Natural killer cell (primary cell): Measurements from ENCODE around the gene SNTN. TPM values are rescaled to one million over a fixed set of nuclear protein-coding genes. Genes with fewer than 3 reads are reported as not detected.

Experiments used
- ATAC-seq, 3 donors: fragments of 150-1000 bp in 2 of 3; fragments of 200-7000 bp in 1 of 3; cut with Tn5 transposase; 1 replicate in 1 of 3; 2 replicates in 2 of 3; pipeline ENCODE4 v1.10.0; 2021; ENCODE audit warnings: mild to moderate bottlenecking in 2 of 3, moderate library complexity in 2 of 3
- DNase-seq, 2 donors: peaks; one replicate each; pipeline versions ENCODE4 v3.0.0 to v3.0.0-alpha.2; 2013 to 2021; ENCODE audit warnings: mixed read lengths in 1 of 2
- H3K27ac ChIP-seq: one replicate; pipeline ENCODE4 v1.5.1; 2013; ENCODE audit warnings: mild to moderate bottlenecking, low read length
- H3K27me3 ChIP-seq: one replicate; pipeline ENCODE4 v1.6.1; 2013; ENCODE audit warnings: low read length; ENCODE audit not compliant: control insufficient read depth, insufficient read depth
- H3K36me3 ChIP-seq: one replicate; pipeline ENCODE4 v1.6.1; 2013; ENCODE audit warnings: low read length; ENCODE audit not compliant: control insufficient read depth, insufficient read depth
- H3K4me1 ChIP-seq: one replicate; pipeline ENCODE4 v1.6.1; 2013; ENCODE audit warnings: low read length; ENCODE audit not compliant: control insufficient read depth, insufficient read depth
- H3K4me3 ChIP-seq: one replicate; pipeline ENCODE4 v1.5.1; 2013; ENCODE audit warnings: low read length
- H3K9me3 ChIP-seq: one replicate; pipeline ENCODE4 v1.6.1; 2013; ENCODE audit warnings: low read length; ENCODE audit not compliant: control insufficient read depth, insufficient read depth
- H3K27ac Mint-ChIP-seq, 2 donors: one replicate each; pipeline ENCODE4 v1.8.0; 2022; ENCODE audit warnings: mild to moderate bottlenecking in 2 of 2, mixed read lengths in 2 of 2, moderate library complexity in 1 of 2
- H3K27me3 Mint-ChIP-seq, 2 donors: one replicate each; pipeline ENCODE4 v1.8.0; 2022; ENCODE audit warnings: low read depth in 2 of 2, mixed read lengths in 2 of 2
- H3K36me3 Mint-ChIP-seq: one replicate; pipeline ENCODE4 v1.8.0; 2022; ENCODE audit warnings: mixed read lengths
- H3K4me1 Mint-ChIP-seq, 2 donors: one replicate each; pipeline ENCODE4 v1.8.0; 2022; ENCODE audit warnings: mixed read lengths in 2 of 2
- H3K4me3 Mint-ChIP-seq: one replicate; pipeline ENCODE4 v1.8.0; 2022; ENCODE audit warnings: mild to moderate bottlenecking, moderate library complexity, mixed read lengths
- H3K9me3 Mint-ChIP-seq, 2 donors: one replicate each; pipeline ENCODE4 v1.8.0; 2022; ENCODE audit warnings: mixed read lengths in 2 of 2
- WGBS: methylation state at CpG from one replicate; pipeline ENCODE4 v1.1.7; 2013; ENCODE audit warnings: missing lambda C conversion rate; ENCODE audit not compliant: insufficient coverage; 5-methylcytosine and 5-hydroxymethylcytosine counted together
- intact Hi-C: fragments of 100-400 bp; cut with micrococcal nuclease; formaldehyde crosslinking; loops from one replicate; pipeline ENCODE4 v1.14.2; 2022
- total RNA-seq, 4 donors: library from RNA; stranded (reverse); fragments of 120-200 nt in 1 of 4; gene quantifications; one replicate each; pipeline versions ENCODE4 v1.2.3 to v1.2.4, GENCODE V29; 2013 to 2022
- TF ChIP-seq, protein P1 (sequence below): fragments of 200-600 bp; IDR thresholded peaks from one replicate; pipeline ENCODE4 v1.8.0; 2022; ENCODE audit warnings: antibody characterized with exemption

The SNTN gene
- total RNA-seq, 3 donors from 2014 or later (not counting 1 experiment from before 2014, with no cell fraction given), result not detected

DNA sequence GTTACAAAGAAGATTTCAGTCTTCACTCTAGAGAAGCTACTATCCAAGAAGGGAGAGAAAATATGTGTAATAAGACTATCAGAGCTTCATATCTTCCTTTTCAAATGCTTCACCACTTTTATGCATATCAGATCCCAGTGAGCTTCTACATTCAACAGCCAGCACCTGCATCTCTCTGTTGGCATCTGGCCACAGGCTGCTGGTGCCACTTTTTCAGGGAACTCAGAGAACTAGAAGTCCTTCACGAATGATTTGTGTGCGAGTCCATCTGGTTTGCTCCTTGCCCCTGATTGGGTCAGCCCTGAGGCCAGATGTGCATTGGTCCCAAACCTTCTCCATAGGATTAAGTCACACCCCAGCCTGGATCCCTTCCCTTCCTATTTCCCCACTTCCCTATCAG, 22.1 kb downstream of the SNTN start:
- intact Hi-C loops, result no loop called here
- Histone ChIP-seq H3K27me3 (no peaks in the 10 kb centered on the region), H3K36me3 (no peaks in the 10 kb centered on the region), H3K9me3 (no peaks in the 10 kb centered on the region), H3K27ac (no peak overlapping the region), H3K4me1 (no peaks in the 10 kb centered on the region), H3K4me3 (no peak overlapping the region)
- 83% methylated on average over 2 of the region's 2 CpGs for WGBS
- H3K4me1 Mint-ChIP-seq, result no peaks in the 10 kb centered on the region
- TF ChIP-seq, protein P1, sequence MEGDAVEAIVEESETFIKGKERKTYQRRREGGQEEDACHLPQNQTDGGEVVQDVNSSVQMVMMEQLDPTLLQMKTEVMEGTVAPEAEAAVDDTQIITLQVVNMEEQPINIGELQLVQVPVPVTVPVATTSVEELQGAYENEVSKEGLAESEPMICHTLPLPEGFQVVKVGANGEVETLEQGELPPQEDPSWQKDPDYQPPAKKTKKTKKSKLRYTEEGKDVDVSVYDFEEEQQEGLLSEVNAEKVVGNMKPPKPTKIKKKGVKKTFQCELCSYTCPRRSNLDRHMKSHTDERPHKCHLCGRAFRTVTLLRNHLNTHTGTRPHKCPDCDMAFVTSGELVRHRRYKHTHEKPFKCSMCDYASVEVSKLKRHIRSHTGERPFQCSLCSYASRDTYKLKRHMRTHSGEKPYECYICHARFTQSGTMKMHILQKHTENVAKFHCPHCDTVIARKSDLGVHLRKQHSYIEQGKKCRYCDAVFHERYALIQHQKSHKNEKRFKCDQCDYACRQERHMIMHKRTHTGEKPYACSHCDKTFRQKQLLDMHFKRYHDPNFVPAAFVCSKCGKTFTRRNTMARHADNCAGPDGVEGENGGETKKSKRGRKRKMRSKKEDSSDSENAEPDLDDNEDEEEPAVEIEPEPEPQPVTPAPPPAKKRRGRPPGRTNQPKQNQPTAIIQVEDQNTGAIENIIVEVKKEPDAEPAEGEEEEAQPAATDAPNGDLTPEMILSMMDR, result no peak
- H3K27ac Mint-ChIP-seq, result no peak overlapping the region
- H3K9me3 Mint-ChIP-seq, result peaks cover 4 to 7% of the 10 kb centered on the region in 2 donors
- H3K36me3 Mint-ChIP-seq, result no peaks in the 10 kb centered on the region
- ATAC-seq (no peak), DNase-seq (no peak)
- no peak overlapping the region for H3K4me3 Mint-ChIP-seq
- no peaks in the 10 kb centered on the region for H3K27me3 Mint-ChIP-seq

DNA sequence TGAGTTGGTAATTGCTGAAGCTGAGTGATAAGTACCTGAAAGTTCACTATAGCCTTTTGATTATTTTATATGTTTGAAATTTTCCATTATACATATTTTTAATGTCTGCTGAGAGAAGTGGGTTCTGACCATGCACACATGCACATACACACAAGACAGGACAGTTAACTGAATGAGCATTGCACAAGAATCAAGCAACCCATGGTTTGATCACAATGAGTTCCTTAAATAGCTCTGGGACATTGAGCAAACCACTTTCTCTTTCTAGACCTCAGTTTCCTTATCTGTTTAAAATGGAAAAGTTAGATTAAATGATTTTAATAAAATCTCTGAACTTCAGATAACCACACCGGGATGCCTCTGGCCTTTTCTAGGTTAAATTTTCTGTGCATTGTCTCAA, 26.7 kb downstream of the SNTN start:
- H3K27ac Mint-ChIP-seq, result no peak overlapping the region
- peaks cover 0 to 3% of the 10 kb centered on the region in 2 donors for H3K9me3 Mint-ChIP-seq
- no peak overlapping the region for H3K4me3 Mint-ChIP-seq
- H3K27me3 Mint-ChIP-seq, result no peaks in the 10 kb centered on the region
- intact Hi-C loops, result no loop called here
- Histone ChIP-seq H3K36me3 (no peaks in the 10 kb centered on the region), H3K9me3 (no peaks in the 10 kb centered on the region), H3K27ac (no peak overlapping the region), H3K4me3 (no peak overlapping the region), H3K4me1 (no peaks in the 10 kb centered on the region), H3K27me3 (no peaks in the 10 kb centered on the region)
- 86% methylated on average over 1 of the region's 1 CpG for WGBS
- DNase-seq, result no peak
- TF ChIP-seq, protein P1, result no peak
- no peaks in the 10 kb centered on the region for H3K4me1 Mint-ChIP-seq
- no peak for ATAC-seq
- H3K36me3 Mint-ChIP-seq, result no peaks in the 10 kb centered on the region

DNA sequence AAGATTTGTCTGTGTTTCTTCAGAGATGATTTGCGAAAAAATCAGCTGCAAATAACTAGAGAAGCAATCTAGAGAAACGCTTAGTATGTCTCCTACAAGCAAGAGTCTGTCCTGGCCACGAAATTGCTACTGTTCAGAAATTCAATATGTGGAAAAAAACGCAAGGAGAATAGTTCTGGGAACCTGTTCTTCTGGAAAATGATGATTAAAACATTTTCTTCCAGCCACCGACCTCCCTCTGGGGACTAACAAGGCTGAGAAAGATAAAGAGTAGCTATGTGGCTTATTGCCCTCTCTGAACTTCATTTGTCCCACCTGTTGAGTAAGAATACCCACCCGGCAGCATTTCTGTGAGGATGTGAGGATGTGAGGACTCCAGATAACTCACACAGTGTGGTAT, 31.6 kb downstream of the SNTN start:
- intact Hi-C loops, result no loop called here
- 79% methylated on average over 6 of the region's 6 CpGs for WGBS
- no peak overlapping the region for H3K4me3 ChIP-seq
- H3K9me3 ChIP-seq, result no peaks in the 10 kb centered on the region
- no peak for ATAC-seq
- no peaks in the 10 kb centered on the region for H3K36me3 ChIP-seq
- DNase-seq, result no peak
- no peak overlapping the region for H3K4me3 Mint-ChIP-seq
- H3K27me3 Mint-ChIP-seq, result no peaks in the 10 kb centered on the region
- no peak overlapping the region for H3K27ac ChIP-seq
- H3K27me3 ChIP-seq, result no peaks in the 10 kb centered on the region
- H3K4me1 ChIP-seq, result no peaks in the 10 kb centered on the region
- TF ChIP-seq, protein P1, result no peak
- H3K9me3 Mint-ChIP-seq, result peaks cover 0 to 3% of the 10 kb centered on the region in 2 donors
- H3K4me1 Mint-ChIP-seq, result no peaks in the 10 kb centered on the region
- H3K36me3 Mint-ChIP-seq, result no peaks in the 10 kb centered on the region
- H3K27ac Mint-ChIP-seq, result no peak overlapping the region

DNA sequence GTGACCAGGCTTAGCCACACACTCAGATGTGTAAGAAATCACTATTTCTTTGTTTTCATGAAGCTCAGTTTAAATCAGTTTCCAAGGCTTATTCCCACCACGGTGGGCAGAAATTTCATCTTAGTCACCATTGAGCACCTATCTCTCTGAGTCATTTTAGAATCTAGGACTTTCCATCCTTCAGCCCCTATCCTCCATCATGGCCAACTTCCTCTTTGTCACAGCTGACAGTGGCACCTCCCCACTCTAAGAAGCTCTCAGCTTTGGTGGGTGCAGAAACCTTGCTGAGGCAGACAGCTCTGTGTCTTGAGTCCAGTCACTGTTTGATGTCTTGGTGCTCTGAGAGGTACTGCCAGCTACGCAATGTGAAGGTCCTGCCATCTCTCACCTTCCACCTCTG, 32.9 kb downstream of the SNTN start:
- no peaks in the 10 kb centered on the region for H3K4me1 Mint-ChIP-seq
- no peaks in the 10 kb centered on the region for H3K4me1 ChIP-seq
- H3K27ac Mint-ChIP-seq, result no peak overlapping the region
- H3K36me3 ChIP-seq, result no peaks in the 10 kb centered on the region
- WGBS, result 82% methylated on average over 2 of the region's 2 CpGs
- DNase-seq, result no peak
- H3K27me3 Mint-ChIP-seq, result no peaks in the 10 kb centered on the region
- H3K9me3 ChIP-seq, result no peaks in the 10 kb centered on the region
- no peak overlapping the region for H3K4me3 ChIP-seq
- H3K27ac ChIP-seq, result no peak overlapping the region
- TF ChIP-seq, protein P1, result no peak
- intact Hi-C loops, result no loop called here
- no peaks in the 10 kb centered on the region for H3K9me3 Mint-ChIP-seq
- ATAC-seq, result no peak
- no peaks in the 10 kb centered on the region for H3K27me3 ChIP-seq
- H3K36me3 Mint-ChIP-seq, result no peaks in the 10 kb centered on the region
- no peak overlapping the region for H3K4me3 Mint-ChIP-seq
